Measurements from ENCODE around the gene KDM3A. TPM values are rescaled to one million over a fixed set of nuclear protein-coding genes. Genes with fewer than 3 reads are reported as not detected.

KDM3A gene
- 10 to 100 TPM; 22.5 to 54.3 (median 48.6) TPM for total RNA-seq

GRCh38 chr2:86440631-86441391, at the start of gene KDM3A:
TSS of gene KDM3A (plus strand) at chr2:86441371. CDS start at chr2:86442048, 677 bp downstream.
- Histone ChIP-seq H3K9me3 (peaks cover 0 to 24% of the 10 kb centered on the region in 2 donors), H3K4me1 (peaks cover 15 to 18% of the 10 kb centered on the region in 2 donors), H3K4me3 (peak within 1 kb of the TSS; percentile 81 to 86), H3K27me3 (no peaks in the 10 kb centered on the region), H3K27ac (peak within 1 kb of the TSS; percentile 97 to 98), H3K36me3 (no peaks in the 10 kb centered on the region)
- peak; percentile 99 for DNase-seq
- intact Hi-C loops (cut with DNase I; ENCODE audit: low total_unique reads): loop anchor here (10.0 kb wide), 1 partner anchor 184 kb away; the partner anchor contains the start of gene RNF103
- TF ChIP-seq POLR2A (IDR thresholded peaks at IDR 0.05): no peak
- peak in 2 of 4 experiments; percentile 4 to 12 for TF ChIP-seq CTCF (IDR thresholded peaks at IDR 0.05)

- no peaks in the 10 kb centered on the region for H3K4me1 ChIP-seq
- no peak for TF ChIP-seq CTCF (IDR thresholded peaks at IDR 0.05)
- H3K9me3 ChIP-seq: no peaks in the 10 kb centered on the region
- no peak overlapping the region for H3K4me3 ChIP-seq
- H3K27ac ChIP-seq: no peak overlapping the region
- intact Hi-C loops (cut with DNase I; ENCODE audit: low total_unique reads): no loop called here
- no peaks in the 10 kb centered on the region for H3K36me3 ChIP-seq
- H3K27me3 ChIP-seq: no peaks in the 10 kb centered on the region
- DNase-seq: no peak
Observed at GRCh38 chr2:86392873-86393518, 48.2 kb upstream of the KDM3A start.

- TF ChIP-seq POLR2A (IDR thresholded peaks at IDR 0.05) (no peak), CTCF (IDR thresholded peaks at IDR 0.05) (no peak)
- no peak overlapping the region for H3K4me3 ChIP-seq
- intact Hi-C loops (cut with DNase I; ENCODE audit: low total_unique reads): no loop called here
- H3K9me3 ChIP-seq: no peaks in the 10 kb centered on the region
- no peaks in the 10 kb centered on the region for H3K36me3 ChIP-seq
- no peaks in the 10 kb centered on the region for H3K4me1 ChIP-seq
- no peaks in the 10 kb centered on the region for H3K27me3 ChIP-seq
- DNase-seq: no peak
- no peak overlapping the region for H3K27ac ChIP-seq
Observed at GRCh38 chr2:86393521-86394491, 47.4 kb upstream of the KDM3A start.

- Histone ChIP-seq H3K4me3 (no peak overlapping the region), H3K9me3 (no peaks in the 10 kb centered on the region), H3K27ac (no peak overlapping the region), H3K27me3 (no peaks in the 10 kb centered on the region), H3K36me3 (no peaks in the 10 kb centered on the region), H3K4me1 (no peaks in the 10 kb centered on the region)
- TF ChIP-seq CTCF (IDR thresholded peaks at IDR 0.05) (peak in 2 of 4 experiments; percentile 27), POLR2A (IDR thresholded peaks at IDR 0.05) (no peak)
- intact Hi-C loops (cut with DNase I; ENCODE audit: low total_unique reads): no loop called here
- peak in 1 of 2 donors; percentile 16 for DNase-seq
Observed at GRCh38 chr2:86396291-86396785, 44.8 kb upstream of the KDM3A start.
